GM23338 (cell line): ENCODE data around the gene MFSD11. TPM values are rescaled to one million over a fixed set of nuclear protein-coding genes. Genes with fewer than 3 reads are reported as not detected.

Experiments
- ATAC-seq: fragments of 200-7000 bp; cut with Tn5 transposase; 3 replicates; pipeline ENCODE4 v1.9.1; 2020
- DNase-seq: peaks from one replicate; pipeline ENCODE4 v3.0.0-alpha.2; 2015; ENCODE audit warnings: low spot score
- H2AFZ ChIP-seq: fragments of 200-600 bp; sonication (generic); 2 replicates; pipeline ENCODE4 v1.8.0; 2016; ENCODE audit warnings: antibody characterized with exemption, mild to moderate bottlenecking, moderate library complexity
- H3F3A ChIP-seq: fragments of 200-600 bp; sonication (generic); replicated peaks from 2 replicates; pipeline ENCODE4 v1.8.0; 2017; ENCODE audit warnings: antibody characterized with exemption, mixed run types, low read depth
- H3K27ac ChIP-seq: fragments of 200-600 bp; sonication (generic); 2 replicates; pipeline ENCODE4 v1.6.1; 2016; ENCODE audit warnings: low read depth
- H3K27me3 ChIP-seq: fragments of 200-600 bp; sonication (generic); 2 replicates; pipeline ENCODE4 v1.8.0; 2016; ENCODE audit warnings: mild to moderate bottlenecking, mixed run types, moderate library complexity; ENCODE audit not compliant: insufficient read depth
- H3K36me3 ChIP-seq: fragments of 200-600 bp; sonication (generic); 2 replicates; pipeline ENCODE4 v1.8.0; 2016; ENCODE audit warnings: mild to moderate bottlenecking; ENCODE audit not compliant: insufficient read depth
- H3K4me1 ChIP-seq: fragments of 200-600 bp; sonication (generic); 2 replicates; pipeline ENCODE4 v1.8.0; 2016; ENCODE audit warnings: mild to moderate bottlenecking, moderate library complexity; ENCODE audit not compliant: insufficient read depth
- H3K4me2 ChIP-seq: fragments of 200-600 bp; sonication (generic); 2 replicates; pipeline ENCODE4 v1.7.1; 2017; ENCODE audit warnings: mixed run types
- H3K4me3 ChIP-seq: fragments of 200-600 bp; sonication (generic); 2 replicates; pipeline ENCODE4 v1.6.1; 2016; ENCODE audit warnings: mixed run types
- H3K79me2 ChIP-seq: fragments of 200-600 bp; sonication (generic); replicated peaks from 2 replicates; pipeline ENCODE4 v1.8.0; 2017; ENCODE audit warnings: mild to moderate bottlenecking; ENCODE audit not compliant: insufficient read depth
- H3K9me2 ChIP-seq: fragments of 200-600 bp; sonication (generic); 2 replicates; pipeline ENCODE4 v1.8.0; 2017; ENCODE audit not compliant: insufficient read depth
- H4K20me1 ChIP-seq: fragments of 200-600 bp; sonication (generic); replicated peaks from 2 replicates; pipeline ENCODE4 v1.8.0; 2017; ENCODE audit warnings: mild to moderate bottlenecking; ENCODE audit not compliant: insufficient read depth
- H3K27ac Mint-ChIP-seq: 2 replicates; pipeline ENCODE4 v1.8.0; 2020; ENCODE audit warnings: inconsistent platforms, mild to moderate bottlenecking, moderate library complexity, mixed read lengths
- H3K27me3 Mint-ChIP-seq: 3 replicates; pipeline ENCODE4 v1.8.0; 2022; ENCODE audit warnings: low read depth, mild to moderate bottlenecking, moderate library complexity, mixed read lengths, inconsistent platforms; ENCODE audit not compliant: insufficient read depth, poor library complexity
- H3K36me3 Mint-ChIP-seq: 3 replicates; pipeline ENCODE4 v1.8.0; 2021; ENCODE audit warnings: low read depth, mild to moderate bottlenecking, inconsistent platforms, moderate library complexity, mixed read lengths
- H3K4me1 Mint-ChIP-seq: 3 replicates; pipeline ENCODE4 v1.8.0; 2020; ENCODE audit warnings: mild to moderate bottlenecking, inconsistent platforms, mixed read lengths
- H3K4me3 Mint-ChIP-seq: 3 replicates; pipeline ENCODE4 v1.8.0; 2021; ENCODE audit warnings: moderate library complexity, mild to moderate bottlenecking, inconsistent platforms, mixed read lengths
- H3K9me3 Mint-ChIP-seq: 3 replicates; pipeline ENCODE4 v1.8.0; 2020; ENCODE audit warnings: moderate library complexity, mild to moderate bottlenecking, inconsistent platforms, mixed read lengths
- EZH2 ChIP-seq: fragments of 200-600 bp; sonication (generic); IDR thresholded peaks from one replicate; pipeline ENCODE4 v1.8.0; 2017; ENCODE audit warnings: antibody characterized with exemption, mild to moderate bottlenecking, low read depth; ENCODE audit not compliant: unreplicated experiment
- EZH2phosphoT487 ChIP-seq: fragments of 200-600 bp; sonication (generic); IDR thresholded peaks from one replicate; pipeline ENCODE4 v1.8.1; 2018; ENCODE audit warnings: antibody characterized with exemption; ENCODE audit not compliant: unreplicated experiment
- JUNB ChIP-seq: IDR thresholded peaks from one replicate; pipeline ENCODE4 v1.6.1; 2016; ENCODE audit warnings: antibody characterized with exemption; ENCODE audit not compliant: unreplicated experiment
- NANOG ChIP-seq: IDR thresholded peaks from 2 replicates; pipeline ENCODE4 v1.6.1; 2016; ENCODE audit warnings: antibody characterized with exemption, borderline replicate concordance
- POLR2AphosphoS5 ChIP-seq: IDR thresholded peaks from 2 replicates; pipeline ENCODE4 v1.6.1; 2016; ENCODE audit warnings: antibody characterized with exemption, low read depth
- STAT1 ChIP-seq: IDR thresholded peaks from one replicate; pipeline ENCODE4 v1.6.1; 2016; ENCODE audit warnings: antibody characterized with exemption; ENCODE audit not compliant: unreplicated experiment
- ZNF114 ChIP-seq: fragments of 250-450 bp; sonication (Bioruptor Pico); IDR thresholded peaks from 2 replicates; pipeline ENCODE4 v1.5.0; 2020; ENCODE audit warnings: mild to moderate bottlenecking, moderate library complexity
- ZNF331 ChIP-seq: fragments of 250-450 bp; sonication (Bioruptor Pico); IDR thresholded peaks from 2 replicates; pipeline ENCODE4 v1.5.0; 2020; ENCODE audit warnings: low read depth, mild to moderate bottlenecking, moderate library complexity
- polyA plus RNA-seq: library from polyadenylated mRNA; unstranded; fragments of >200 nt; fragmentation: Nextera tagmentation; extraction: Ambion mirVana; gene quantifications from 2 replicates; pipeline ENCODE4 v1.2.1, GENCODE V29; 2016
- total RNA-seq: library from RNA; depleted of rRNA; stranded (reverse); fragments of >200 nt; shearing (Covaris generic); gene quantifications from 2 replicates; pipeline ENCODE4 v1.2.3, GENCODE V29; 2014
- TF ChIP-seq, protein P1 (sequence below), 2 experiments: fragments of 200-600 bp in 1 of 2; sonication (generic) in 1 of 2; conservative IDR thresholded peaks; 2 replicates each; pipeline versions ENCODE4 v1.5.1 to v1.6.1; 2016 to 2017; ENCODE audit warnings: antibody characterized with exemption in 2 of 2, low read depth in 2 of 2, mild to moderate bottlenecking in 2 of 2, moderate library complexity in 1 of 2
- TF ChIP-seq, protein P2 (sequence below): fragments of 250-450 bp; sonication (Bioruptor Pico); IDR thresholded peaks from 2 replicates; pipeline ENCODE4 v1.5.0; 2020; ENCODE audit warnings: mild to moderate bottlenecking, moderate library complexity
- TF ChIP-seq, protein P3 (sequence below): IDR thresholded peaks from one replicate; pipeline ENCODE4 v1.6.1; 2018; ENCODE audit warnings: antibody characterized with exemption; ENCODE audit not compliant: unreplicated experiment

MFSD11 gene
- total and polyA plus RNA-seq, 2 experiments from 2014 or later, result 10.2 to 35.3 TPM

DNA sequence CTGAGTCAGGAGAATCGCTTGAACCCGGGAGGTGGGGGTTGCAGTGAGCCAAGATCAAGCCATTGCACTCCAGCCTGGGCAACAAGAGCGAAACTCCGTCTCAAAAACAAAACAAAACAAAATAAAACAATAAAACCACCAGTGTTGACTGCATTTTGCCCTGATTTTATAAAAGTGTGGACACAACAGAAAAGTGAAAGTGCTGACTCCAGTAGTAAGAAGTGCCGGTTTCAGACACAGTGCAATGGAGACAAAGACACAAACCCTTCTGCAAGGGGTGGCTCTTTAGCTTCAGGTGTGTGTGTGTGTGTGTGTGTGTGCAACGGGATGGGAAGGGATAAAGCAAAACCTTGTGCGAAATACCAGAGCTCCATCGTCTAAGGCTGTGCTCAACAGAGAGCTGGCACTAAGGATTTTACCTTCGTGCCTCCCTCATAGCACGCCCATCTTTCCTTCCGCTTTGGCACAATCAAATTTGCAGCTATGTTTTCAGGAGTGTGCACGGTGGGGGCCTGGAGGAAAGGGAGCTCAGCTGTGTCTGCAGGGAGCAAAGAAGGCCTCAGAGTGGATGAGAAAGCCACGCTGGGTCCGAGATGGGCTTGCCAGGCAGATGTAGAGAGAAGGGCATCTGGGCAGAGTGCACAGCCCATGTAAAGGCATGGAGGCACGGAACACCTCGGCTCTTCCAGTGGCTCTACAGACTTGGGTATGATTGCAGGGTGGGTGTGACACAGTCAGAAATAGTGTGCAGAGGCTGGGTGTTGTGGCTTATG, 42.7 kb upstream of the MFSD11 start:
- no peak overlapping the region for H3K27ac ChIP-seq
- no peak for DNase-seq
- H3K36me3 ChIP-seq, result no peaks in the 10 kb centered on the region
- no peaks in the 10 kb centered on the region for H3K9me3 Mint-ChIP-seq
- H3K4me3 Mint-ChIP-seq, result no peak overlapping the region
- no peaks in the 10 kb centered on the region for H3K27me3 ChIP-seq
- H2AFZ ChIP-seq, result no peak overlapping the region
- H3K36me3 Mint-ChIP-seq, result no peaks in the 10 kb centered on the region
- no peak for TF ChIP-seq JUNB
- no peak for TF ChIP-seq EZH2
- no peak for TF ChIP-seq ZNF114 (CRISPR knock-in tag)
- no peak for TF ChIP-seq POLR2AphosphoS5
- TF ChIP-seq EZH2phosphoT487, result no peak
- TF ChIP-seq, protein P1, sequence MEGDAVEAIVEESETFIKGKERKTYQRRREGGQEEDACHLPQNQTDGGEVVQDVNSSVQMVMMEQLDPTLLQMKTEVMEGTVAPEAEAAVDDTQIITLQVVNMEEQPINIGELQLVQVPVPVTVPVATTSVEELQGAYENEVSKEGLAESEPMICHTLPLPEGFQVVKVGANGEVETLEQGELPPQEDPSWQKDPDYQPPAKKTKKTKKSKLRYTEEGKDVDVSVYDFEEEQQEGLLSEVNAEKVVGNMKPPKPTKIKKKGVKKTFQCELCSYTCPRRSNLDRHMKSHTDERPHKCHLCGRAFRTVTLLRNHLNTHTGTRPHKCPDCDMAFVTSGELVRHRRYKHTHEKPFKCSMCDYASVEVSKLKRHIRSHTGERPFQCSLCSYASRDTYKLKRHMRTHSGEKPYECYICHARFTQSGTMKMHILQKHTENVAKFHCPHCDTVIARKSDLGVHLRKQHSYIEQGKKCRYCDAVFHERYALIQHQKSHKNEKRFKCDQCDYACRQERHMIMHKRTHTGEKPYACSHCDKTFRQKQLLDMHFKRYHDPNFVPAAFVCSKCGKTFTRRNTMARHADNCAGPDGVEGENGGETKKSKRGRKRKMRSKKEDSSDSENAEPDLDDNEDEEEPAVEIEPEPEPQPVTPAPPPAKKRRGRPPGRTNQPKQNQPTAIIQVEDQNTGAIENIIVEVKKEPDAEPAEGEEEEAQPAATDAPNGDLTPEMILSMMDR (conservative IDR thresholded peaks at IDR 0.05; ENCODE audit: low read depth in 2 of 2), result no peak
- no peak for TF ChIP-seq STAT1
- TF ChIP-seq, protein P2, sequence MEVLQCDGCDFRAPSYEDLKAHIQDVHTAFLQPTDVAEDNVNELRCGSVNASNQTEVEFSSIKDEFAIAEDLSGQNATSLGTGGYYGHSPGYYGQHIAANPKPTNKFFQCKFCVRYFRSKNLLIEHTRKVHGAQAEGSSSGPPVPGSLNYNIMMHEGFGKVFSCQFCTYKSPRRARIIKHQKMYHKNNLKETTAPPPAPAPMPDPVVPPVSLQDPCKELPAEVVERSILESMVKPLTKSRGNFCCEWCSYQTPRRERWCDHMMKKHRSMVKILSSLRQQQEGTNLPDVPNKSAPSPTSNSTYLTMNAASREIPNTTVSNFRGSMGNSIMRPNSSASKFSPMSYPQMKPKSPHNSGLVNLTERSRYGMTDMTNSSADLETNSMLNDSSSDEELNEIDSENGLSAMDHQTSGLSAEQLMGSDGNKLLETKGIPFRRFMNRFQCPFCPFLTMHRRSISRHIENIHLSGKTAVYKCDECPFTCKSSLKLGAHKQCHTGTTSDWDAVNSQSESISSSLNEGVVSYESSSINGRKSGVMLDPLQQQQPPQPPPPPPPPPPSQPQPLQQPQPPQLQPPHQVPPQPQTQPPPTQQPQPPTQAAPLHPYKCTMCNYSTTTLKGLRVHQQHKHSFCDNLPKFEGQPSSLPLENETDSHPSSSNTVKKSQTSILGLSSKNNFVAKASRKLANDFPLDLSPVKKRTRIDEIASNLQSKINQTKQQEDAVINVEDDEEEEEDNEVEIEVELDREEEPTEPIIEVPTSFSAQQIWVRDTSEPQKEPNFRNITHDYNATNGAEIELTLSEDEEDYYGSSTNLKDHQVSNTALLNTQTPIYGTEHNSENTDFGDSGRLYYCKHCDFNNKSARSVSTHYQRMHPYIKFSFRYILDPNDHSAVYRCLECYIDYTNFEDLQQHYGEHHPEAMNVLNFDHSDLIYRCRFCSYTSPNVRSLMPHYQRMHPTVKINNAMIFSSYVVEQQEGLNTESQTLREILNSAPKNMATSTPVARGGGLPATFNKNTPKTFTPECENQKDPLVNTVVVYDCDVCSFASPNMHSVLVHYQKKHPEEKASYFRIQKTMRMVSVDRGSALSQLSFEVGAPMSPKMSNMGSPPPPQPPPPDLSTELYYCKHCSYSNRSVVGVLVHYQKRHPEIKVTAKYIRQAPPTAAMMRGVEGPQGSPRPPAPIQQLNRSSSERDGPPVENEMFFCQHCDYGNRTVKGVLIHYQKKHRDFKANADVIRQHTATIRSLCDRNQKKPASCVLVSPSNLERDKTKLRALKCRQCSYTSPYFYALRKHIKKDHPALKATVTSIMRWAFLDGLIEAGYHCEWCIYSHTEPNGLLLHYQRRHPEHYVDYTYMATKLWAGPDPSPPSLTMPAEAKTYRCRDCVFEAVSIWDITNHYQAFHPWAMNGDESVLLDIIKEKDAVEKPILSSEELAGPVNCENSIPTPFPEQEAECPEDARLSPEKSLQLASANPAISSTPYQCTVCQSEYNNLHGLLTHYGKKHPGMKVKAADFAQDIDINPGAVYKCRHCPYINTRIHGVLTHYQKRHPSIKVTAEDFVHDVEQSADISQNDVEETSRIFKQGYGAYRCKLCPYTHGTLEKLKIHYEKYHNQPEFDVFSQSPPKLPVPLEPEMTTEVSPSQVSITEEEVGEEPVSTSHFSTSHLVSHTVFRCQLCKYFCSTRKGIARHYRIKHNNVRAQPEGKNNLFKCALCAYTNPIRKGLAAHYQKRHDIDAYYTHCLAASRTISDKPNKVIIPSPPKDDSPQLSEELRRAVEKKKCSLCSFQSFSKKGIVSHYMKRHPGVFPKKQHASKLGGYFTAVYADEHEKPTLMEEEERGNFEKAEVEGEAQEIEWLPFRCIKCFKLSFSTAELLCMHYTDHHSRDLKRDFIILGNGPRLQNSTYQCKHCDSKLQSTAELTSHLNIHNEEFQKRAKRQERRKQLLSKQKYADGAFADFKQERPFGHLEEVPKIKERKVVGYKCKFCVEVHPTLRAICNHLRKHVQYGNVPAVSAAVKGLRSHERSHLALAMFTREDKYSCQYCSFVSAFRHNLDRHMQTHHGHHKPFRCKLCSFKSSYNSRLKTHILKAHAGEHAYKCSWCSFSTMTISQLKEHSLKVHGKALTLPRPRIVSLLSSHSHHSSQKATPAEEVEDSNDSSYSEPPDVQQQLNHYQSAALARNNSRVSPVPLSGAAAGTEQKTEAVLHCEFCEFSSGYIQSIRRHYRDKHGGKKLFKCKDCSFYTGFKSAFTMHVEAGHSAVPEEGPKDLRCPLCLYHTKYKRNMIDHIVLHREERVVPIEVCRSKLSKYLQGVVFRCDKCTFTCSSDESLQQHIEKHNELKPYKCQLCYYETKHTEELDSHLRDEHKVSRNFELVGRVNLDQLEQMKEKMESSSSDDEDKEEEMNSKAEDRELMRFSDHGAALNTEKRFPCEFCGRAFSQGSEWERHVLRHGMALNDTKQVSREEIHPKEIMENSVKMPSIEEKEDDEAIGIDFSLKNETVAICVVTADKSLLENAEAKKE (CRISPR knock-in tag), result no peak
- no peak for TF ChIP-seq NANOG
- TF ChIP-seq, protein P3, sequence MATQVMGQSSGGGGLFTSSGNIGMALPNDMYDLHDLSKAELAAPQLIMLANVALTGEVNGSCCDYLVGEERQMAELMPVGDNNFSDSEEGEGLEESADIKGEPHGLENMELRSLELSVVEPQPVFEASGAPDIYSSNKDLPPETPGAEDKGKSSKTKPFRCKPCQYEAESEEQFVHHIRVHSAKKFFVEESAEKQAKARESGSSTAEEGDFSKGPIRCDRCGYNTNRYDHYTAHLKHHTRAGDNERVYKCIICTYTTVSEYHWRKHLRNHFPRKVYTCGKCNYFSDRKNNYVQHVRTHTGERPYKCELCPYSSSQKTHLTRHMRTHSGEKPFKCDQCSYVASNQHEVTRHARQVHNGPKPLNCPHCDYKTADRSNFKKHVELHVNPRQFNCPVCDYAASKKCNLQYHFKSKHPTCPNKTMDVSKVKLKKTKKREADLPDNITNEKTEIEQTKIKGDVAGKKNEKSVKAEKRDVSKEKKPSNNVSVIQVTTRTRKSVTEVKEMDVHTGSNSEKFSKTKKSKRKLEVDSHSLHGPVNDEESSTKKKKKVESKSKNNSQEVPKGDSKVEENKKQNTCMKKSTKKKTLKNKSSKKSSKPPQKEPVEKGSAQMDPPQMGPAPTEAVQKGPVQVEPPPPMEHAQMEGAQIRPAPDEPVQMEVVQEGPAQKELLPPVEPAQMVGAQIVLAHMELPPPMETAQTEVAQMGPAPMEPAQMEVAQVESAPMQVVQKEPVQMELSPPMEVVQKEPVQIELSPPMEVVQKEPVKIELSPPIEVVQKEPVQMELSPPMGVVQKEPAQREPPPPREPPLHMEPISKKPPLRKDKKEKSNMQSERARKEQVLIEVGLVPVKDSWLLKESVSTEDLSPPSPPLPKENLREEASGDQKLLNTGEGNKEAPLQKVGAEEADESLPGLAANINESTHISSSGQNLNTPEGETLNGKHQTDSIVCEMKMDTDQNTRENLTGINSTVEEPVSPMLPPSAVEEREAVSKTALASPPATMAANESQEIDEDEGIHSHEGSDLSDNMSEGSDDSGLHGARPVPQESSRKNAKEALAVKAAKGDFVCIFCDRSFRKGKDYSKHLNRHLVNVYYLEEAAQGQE, result no peak
- TF ChIP-seq ZNF331, result no peak
- H3F3A ChIP-seq, result no peaks in the 10 kb centered on the region
- H3K4me1 Mint-ChIP-seq, result peaks cover 25% of the 10 kb centered on the region
- H3K27ac Mint-ChIP-seq, result no peak overlapping the region
- H3K4me2 ChIP-seq, result no peak overlapping the region
- peaks cover 16% of the 10 kb centered on the region for H3K4me1 ChIP-seq
- H3K79me2 ChIP-seq, result no peaks in the 10 kb centered on the region
- peaks cover 14% of the 10 kb centered on the region for H3K27me3 Mint-ChIP-seq
- no peak overlapping the region for H3K4me3 ChIP-seq
- no peaks in the 10 kb centered on the region for H3K9me2 ChIP-seq
- no peaks in the 10 kb centered on the region for H4K20me1 ChIP-seq
- ATAC-seq, result no peak
